DMS 273 (cell line): ENCODE measurements around the gene SLC44A1.

Experiments
- DNase-seq: peaks from one replicate; lab custom pipeline; 2025; ENCODE audit not compliant: unreplicated experiment; lab: John Stamatoyannopoulos, UW

The SLC44A1 gene

GRCh38 chr9:105421864-105422263, 177.4 kb downstream of the SLC44A1 start:
- no peak for DNase-seq

- peak; percentile 72 for DNase-seq
These were observed 181.5 kb downstream of the SLC44A1 start for GRCh38 chr9:105425816-105426433.

- no peak for DNase-seq
These were observed 182.2 kb downstream of the SLC44A1 start for GRCh38 chr9:105426657-105427056.

GRCh38 chr9:105431424-105432246, 187.2 kb downstream of the SLC44A1 start:
- peak; percentile 39 for DNase-seq

- DNase-seq = peak; percentile 79
These were observed 187.9 kb downstream of the SLC44A1 start for GRCh38 chr9:105432247-105432842.

GRCh38 chr9:105435453-105435852, 191.0 kb downstream of the SLC44A1 start:
- no peak for DNase-seq

- DNase-seq = no peak
These were observed 192.3 kb downstream of the SLC44A1 start for GRCh38 chr9:105436783-105437182.

GRCh38 chr9:105437704-105438103, 193.3 kb downstream of the SLC44A1 start:
- DNase-seq = no peak

- peak; percentile 93 for DNase-seq
These were observed 193.8 kb downstream of the SLC44A1 start for GRCh38 chr9:105438141-105438806.

GRCh38 chr9:105439428-105439827, 195.0 kb downstream of the SLC44A1 start:
- peak; percentile 56 for DNase-seq

GRCh38 chr9:105441616-105442160, 197.2 kb downstream of the SLC44A1 start:
- peak; percentile 19 for DNase-seq

- DNase-seq = no peak
These were observed 198.7 kb downstream of the SLC44A1 start for GRCh38 chr9:105443121-105443520.

GRCh38 chr9:105444130-105444529, 199.7 kb downstream of the SLC44A1 start:
- peak; percentile 26 for DNase-seq

GRCh38 chr9:105445203-105445881, 200.9 kb downstream of the SLC44A1 start:
- peak; percentile 49 for DNase-seq

GRCh38 chr9:105447386-105447813, 202.9 kb downstream of the SLC44A1 start:
- DNase-seq = peak; percentile 75

GRCh38 chr9:105447814-105448812, 203.7 kb downstream of the SLC44A1 start, which contains the start of gene FSD1L:
Gene FSD1L, plus strand, starts transcription at chr9:105448034. Its CDS starts 187 bp downstream, at chr9:105448221.
- DNase-seq = peak; percentile 97

- no peak for DNase-seq
These were observed 204.6 kb downstream of the SLC44A1 start for GRCh38 chr9:105449081-105449480.

- DNase-seq = no peak
These were observed 207.7 kb downstream of the SLC44A1 start for GRCh38 chr9:105452185-105452584.

- DNase-seq = no peak
These were observed 211.5 kb downstream of the SLC44A1 start for GRCh38 chr9:105455836-105456475.
